Neural cell (in vitro differentiated cells): ENCODE results near the gene RNU6-1.
A peak's percentile ranks its signal among the peaks of the same experiment; 100 is the strongest.

ENCODE experiments used
- CTCF ChIP-seq: fragments of 450-650 bp; IDR thresholded peaks from 2 replicates; pipeline ENCODE4 v1.5.1; 2014; ENCODE audit warnings: antibody characterized with exemption, mild to moderate bottlenecking, moderate library complexity; ENCODE audit not compliant: poor library complexity, severe bottlenecking
- EP300 ChIP-seq: fragments of 450-650 bp; conservative IDR thresholded peaks from 2 replicates; pipeline ENCODE4 v1.6.1; 2014; ENCODE audit warnings: antibody characterized with exemption, mild to moderate bottlenecking, moderate library complexity; ENCODE audit not compliant: poor library complexity, severe bottlenecking
- MXI1 ChIP-seq: fragments of 450-650 bp; conservative IDR thresholded peaks from 2 replicates; pipeline ENCODE4 v1.6.1; 2014; ENCODE audit warnings: antibody characterized with exemption, mild to moderate bottlenecking; ENCODE audit not compliant: poor library complexity, severe bottlenecking
- POLR2AphosphoS5 ChIP-seq: IDR thresholded peaks from 2 replicates; pipeline ENCODE4 v1.6.1; 2012
- REST ChIP-seq: IDR thresholded peaks from 2 replicates; pipeline ENCODE4 v1.6.1; 2012; ENCODE audit warnings: borderline replicate concordance

- TF ChIP-seq CTCF, result no peak
- no peak for TF ChIP-seq REST
- no peak for TF ChIP-seq MXI1
- no peak for TF ChIP-seq EP300
- TF ChIP-seq POLR2AphosphoS5, result peak; percentile 71
Observed at GRCh38 chr15:67823314-67824196, 16.3 kb downstream of the RNU6-1 start.
